Measurements from ENCODE around the gene PLN.

PLN gene

DNA sequence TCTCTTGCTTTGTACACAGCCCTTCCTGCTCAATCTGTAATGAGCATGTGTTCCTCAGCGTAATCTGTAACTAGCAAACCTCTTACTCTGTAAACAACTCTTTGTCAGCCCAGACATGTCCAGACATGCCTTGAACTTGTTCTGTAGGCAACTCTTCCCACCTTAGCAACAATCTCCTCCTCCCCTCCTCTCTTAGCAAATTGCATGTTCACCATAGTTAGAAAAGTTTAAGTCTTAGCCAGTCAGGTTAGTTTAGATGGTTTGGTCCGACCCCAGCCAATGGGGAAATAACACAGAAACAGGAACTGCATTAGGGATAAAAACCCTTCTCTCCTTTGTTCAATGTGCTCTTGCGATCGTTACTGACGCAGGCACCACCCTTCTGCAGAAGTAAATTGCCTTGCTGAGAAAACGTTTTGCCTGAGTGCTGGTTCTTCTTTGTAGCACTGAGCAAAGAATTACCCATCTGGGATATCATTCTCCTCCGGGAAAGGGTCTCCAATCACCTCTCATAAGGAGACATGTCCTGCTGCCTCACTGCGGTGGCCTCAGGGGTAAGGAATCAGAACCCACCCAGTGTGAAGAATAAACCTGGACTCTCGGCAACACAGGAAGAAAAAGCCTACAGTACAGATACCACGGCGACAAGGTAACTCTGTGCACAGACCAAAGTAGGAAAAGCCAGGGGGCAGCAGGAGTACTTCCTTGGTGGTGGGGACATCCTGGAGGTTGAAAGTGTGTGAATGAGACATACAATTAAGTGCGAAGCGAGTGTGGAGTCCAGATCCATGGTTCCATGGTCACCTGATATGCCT lies 26.2 kb downstream of the PLN start:
- TF ChIP-seq, protein P1, sequence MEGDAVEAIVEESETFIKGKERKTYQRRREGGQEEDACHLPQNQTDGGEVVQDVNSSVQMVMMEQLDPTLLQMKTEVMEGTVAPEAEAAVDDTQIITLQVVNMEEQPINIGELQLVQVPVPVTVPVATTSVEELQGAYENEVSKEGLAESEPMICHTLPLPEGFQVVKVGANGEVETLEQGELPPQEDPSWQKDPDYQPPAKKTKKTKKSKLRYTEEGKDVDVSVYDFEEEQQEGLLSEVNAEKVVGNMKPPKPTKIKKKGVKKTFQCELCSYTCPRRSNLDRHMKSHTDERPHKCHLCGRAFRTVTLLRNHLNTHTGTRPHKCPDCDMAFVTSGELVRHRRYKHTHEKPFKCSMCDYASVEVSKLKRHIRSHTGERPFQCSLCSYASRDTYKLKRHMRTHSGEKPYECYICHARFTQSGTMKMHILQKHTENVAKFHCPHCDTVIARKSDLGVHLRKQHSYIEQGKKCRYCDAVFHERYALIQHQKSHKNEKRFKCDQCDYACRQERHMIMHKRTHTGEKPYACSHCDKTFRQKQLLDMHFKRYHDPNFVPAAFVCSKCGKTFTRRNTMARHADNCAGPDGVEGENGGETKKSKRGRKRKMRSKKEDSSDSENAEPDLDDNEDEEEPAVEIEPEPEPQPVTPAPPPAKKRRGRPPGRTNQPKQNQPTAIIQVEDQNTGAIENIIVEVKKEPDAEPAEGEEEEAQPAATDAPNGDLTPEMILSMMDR (IDR thresholded peaks at IDR 0.05; ENCODE audit: insufficient read depth, low read depth, low read length, missing control alignments), result no peak
- no peak overlapping the region for H3K4me3 ChIP-seq (ENCODE audit: low read length)
- DNase-seq (ENCODE audit: low read depth), result peak; percentile 81

DNA sequence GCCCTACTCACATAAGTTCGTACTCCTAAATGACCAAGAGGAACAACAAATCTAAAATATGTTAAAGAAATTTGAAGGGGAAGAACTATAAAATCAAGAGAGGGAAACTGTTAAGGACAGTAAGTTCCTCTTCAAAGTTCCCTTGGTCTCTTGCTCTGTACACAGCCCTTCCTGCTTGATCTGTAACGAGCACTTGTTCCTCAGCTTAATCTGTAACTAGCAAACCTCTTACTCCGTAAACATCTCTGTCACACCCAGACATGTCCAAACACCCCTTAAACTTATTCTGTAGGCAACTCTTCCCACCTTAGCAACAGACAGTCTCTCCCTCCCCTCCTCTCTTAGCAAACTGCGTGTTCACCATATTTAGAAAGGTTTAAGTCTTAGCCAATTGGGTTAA lies 29.9 kb downstream of the PLN start:
- TF ChIP-seq, protein P1 (IDR thresholded peaks at IDR 0.05; ENCODE audit: insufficient read depth, low read depth, low read length, missing control alignments), result no peak
- no peak overlapping the region for H3K4me3 ChIP-seq (ENCODE audit: low read length)
- DNase-seq (ENCODE audit: low read depth), result no peak

DNA sequence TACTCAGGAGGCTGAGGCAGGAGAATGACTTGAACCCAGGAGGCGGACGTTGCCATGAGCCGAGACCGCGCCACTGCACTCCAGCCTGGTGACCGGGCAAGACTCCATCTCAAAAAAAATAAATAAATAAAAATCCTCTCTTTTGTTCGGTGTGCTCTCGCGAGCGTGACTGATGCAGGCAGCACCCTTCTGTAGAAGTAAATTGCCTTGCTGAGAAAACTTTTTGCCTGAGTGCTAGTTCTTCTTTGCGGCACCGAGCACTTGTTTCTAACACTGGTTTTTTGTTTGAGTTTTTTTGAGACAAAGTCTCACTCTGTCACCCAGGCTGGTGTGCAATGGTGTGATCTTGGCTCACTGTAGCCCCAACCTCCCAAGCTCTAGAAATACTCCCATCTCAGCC lies 30.5 kb downstream of the PLN start:
- H3K4me3 ChIP-seq (ENCODE audit: low read length), result no peak overlapping the region
- DNase-seq (ENCODE audit: low read depth), result no peak
- TF ChIP-seq, protein P1 (IDR thresholded peaks at IDR 0.05; ENCODE audit: insufficient read depth, low read depth, low read length, missing control alignments), result no peak

DNA sequence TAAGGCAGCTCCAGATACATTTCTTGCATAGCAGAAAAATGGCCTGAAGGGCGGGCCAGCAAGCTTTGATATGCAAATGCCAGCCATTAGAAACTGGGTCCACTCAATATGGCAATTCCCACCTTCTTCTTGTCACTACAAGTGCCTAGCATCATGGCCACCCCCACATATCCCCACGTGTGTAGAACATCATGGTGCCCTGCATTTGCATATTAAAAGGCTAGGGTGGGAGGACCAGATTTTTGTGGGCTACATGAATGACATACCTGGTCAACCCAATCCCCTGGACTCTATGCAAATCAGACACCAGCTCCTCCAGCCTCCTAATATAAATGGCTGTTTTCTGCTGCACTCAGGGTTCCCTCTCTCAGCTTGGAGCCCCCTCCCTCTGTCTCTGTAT lies 31.7 kb downstream of the PLN start:
- TF ChIP-seq, protein P1 (IDR thresholded peaks at IDR 0.05; ENCODE audit: insufficient read depth, low read depth, low read length, missing control alignments), result no peak
- no peak for DNase-seq (ENCODE audit: low read depth)
- H3K4me3 ChIP-seq (ENCODE audit: low read length), result no peak overlapping the region

DNA sequence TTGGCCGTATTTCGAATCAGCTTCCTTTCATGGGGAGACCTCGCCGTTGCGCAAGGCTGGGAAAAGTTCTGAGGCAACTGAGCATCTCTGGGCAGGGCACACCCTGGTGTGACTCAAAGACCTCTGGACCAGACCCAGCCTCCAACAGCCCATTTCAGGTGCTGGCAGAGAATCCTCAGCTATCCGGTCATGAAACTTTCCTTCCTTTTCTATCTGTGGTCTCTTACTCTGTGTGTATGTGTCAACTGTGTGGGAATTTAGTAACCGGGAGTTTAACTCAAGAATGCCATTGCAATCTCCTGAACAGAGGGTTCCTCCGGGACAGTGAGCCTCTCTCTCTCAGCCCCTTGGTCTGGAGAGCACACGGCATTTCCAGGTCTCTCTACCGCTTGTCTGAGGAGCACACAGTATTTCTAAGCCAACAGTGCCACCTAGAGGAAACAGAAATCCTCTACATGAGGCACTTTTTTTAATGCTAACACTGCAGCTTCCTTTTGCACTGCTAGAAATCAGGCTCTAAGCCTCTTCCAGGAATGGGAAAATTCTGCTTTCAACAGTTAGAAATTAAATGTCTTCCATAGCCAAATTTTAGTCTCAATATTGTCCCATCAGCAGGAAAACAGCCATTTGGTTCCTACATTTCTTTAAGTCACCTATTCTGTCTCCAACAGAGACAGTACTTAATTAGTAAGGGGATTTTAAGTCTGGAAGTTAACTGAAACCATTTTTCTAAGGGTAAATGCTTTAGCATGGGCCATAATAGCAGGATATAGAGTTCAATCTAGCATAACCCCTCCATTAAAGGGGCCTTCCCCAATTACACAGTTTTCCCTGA lies 32.7 kb downstream of the PLN start:
- TF ChIP-seq, protein P1 (IDR thresholded peaks at IDR 0.05; ENCODE audit: insufficient read depth, low read depth, low read length, missing control alignments), result peak; percentile 67
- no peak overlapping the region for H3K4me3 ChIP-seq (ENCODE audit: low read length)
- DNase-seq (ENCODE audit: low read depth), result peak; percentile 77

DNA sequence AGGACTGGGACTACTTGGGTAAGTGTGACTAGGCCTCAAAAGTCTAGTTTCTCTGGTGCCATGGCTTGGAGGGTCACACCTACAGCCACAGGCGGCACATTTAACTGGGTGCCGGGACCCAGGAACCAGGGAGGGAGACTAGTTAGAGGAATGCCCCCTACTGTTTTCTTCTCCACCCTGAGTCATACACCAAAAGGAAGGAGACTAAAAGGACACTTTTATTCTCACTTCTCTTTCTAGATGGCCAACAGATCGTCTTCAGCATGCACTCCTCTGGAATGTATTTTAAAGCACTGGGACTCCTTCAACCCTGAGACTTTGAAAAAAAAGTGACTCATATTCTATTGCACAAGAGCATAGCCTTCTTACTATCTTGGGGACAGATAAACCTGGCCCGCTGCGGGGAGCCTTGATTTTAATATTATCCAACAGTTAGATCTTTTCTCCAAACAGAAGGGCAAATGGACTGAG lies 33.4 kb downstream of the PLN start:
- no peak overlapping the region for H3K4me3 ChIP-seq (ENCODE audit: low read length)
- DNase-seq (ENCODE audit: low read depth), result peak; percentile 53
- TF ChIP-seq, protein P1 (IDR thresholded peaks at IDR 0.05; ENCODE audit: insufficient read depth, low read depth, low read length, missing control alignments), result no peak

Measured in epithelial cell of esophagus (primary cell).